ENCODE measurements around the gene YAP1. TPM values are rescaled to one million over a fixed set of nuclear protein-coding genes. Genes with fewer than 3 reads are reported as not detected.

Gene YAP1
- polyA plus RNA-seq, 1 donor from 2014 or later, result 0.46 TPM

DNA sequence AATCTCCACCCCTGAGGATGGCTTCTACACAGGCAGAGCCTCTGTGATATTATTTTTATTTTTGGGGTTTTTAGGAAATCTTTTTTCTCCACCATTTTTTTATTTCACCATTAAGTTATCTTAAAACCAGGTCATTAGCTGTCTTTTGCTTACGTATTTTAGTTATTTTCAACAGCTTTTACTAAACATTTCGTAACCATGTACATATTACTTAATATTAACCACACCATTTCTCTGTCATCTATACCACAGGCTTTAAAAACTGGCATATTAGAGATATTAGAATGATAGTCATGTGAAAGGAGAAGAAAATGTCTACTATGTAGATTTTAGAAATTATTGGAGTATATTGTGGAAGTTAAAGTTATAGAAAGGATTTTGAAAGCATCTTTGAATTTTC, 37.4 kb downstream of the YAP1 start:
- Histone ChIP-seq H2AFZ (ENCODE audit: low read depth, low read length) (no peak overlapping the region), H3K9me2 (ENCODE audit: insufficient read depth, low read length) (no peaks in the 10 kb centered on the region), H3K27ac (ENCODE audit: low read length) (no peak overlapping the region), H3K79me2 (replicated peaks; ENCODE audit: insufficient read depth, low read length) (peaks cover 10% of the 10 kb centered on the region), H3K36me3 (ENCODE audit: insufficient read depth, low read length) (no peaks in the 10 kb centered on the region), H3K9ac (ENCODE audit: low read length) (no peak overlapping the region), H3K4me2 (ENCODE audit: low read length) (no peak overlapping the region), H4K20me1 (ENCODE audit: insufficient read depth) (no peaks in the 10 kb centered on the region), H3K9me3 (ENCODE audit: low read length) (no peaks in the 10 kb centered on the region), H3F3A (ENCODE audit: insufficient read depth, low read length, poor library complexity, severe bottlenecking) (no peaks in the 10 kb centered on the region), H3K27me3 (ENCODE audit: insufficient read depth, low read depth, low read length) (no peaks in the 10 kb centered on the region), H3K4me3 (ENCODE audit: low read length) (no peak overlapping the region)
- TF ChIP-seq, protein P1, sequence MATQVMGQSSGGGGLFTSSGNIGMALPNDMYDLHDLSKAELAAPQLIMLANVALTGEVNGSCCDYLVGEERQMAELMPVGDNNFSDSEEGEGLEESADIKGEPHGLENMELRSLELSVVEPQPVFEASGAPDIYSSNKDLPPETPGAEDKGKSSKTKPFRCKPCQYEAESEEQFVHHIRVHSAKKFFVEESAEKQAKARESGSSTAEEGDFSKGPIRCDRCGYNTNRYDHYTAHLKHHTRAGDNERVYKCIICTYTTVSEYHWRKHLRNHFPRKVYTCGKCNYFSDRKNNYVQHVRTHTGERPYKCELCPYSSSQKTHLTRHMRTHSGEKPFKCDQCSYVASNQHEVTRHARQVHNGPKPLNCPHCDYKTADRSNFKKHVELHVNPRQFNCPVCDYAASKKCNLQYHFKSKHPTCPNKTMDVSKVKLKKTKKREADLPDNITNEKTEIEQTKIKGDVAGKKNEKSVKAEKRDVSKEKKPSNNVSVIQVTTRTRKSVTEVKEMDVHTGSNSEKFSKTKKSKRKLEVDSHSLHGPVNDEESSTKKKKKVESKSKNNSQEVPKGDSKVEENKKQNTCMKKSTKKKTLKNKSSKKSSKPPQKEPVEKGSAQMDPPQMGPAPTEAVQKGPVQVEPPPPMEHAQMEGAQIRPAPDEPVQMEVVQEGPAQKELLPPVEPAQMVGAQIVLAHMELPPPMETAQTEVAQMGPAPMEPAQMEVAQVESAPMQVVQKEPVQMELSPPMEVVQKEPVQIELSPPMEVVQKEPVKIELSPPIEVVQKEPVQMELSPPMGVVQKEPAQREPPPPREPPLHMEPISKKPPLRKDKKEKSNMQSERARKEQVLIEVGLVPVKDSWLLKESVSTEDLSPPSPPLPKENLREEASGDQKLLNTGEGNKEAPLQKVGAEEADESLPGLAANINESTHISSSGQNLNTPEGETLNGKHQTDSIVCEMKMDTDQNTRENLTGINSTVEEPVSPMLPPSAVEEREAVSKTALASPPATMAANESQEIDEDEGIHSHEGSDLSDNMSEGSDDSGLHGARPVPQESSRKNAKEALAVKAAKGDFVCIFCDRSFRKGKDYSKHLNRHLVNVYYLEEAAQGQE (IDR thresholded peaks at IDR 0.05; ENCODE audit: borderline replicate concordance), result no peak
- no peak for TF ChIP-seq MXI1 (conservative IDR thresholded peaks at IDR 0.05; ENCODE audit: poor library complexity, severe bottlenecking)

DNA sequence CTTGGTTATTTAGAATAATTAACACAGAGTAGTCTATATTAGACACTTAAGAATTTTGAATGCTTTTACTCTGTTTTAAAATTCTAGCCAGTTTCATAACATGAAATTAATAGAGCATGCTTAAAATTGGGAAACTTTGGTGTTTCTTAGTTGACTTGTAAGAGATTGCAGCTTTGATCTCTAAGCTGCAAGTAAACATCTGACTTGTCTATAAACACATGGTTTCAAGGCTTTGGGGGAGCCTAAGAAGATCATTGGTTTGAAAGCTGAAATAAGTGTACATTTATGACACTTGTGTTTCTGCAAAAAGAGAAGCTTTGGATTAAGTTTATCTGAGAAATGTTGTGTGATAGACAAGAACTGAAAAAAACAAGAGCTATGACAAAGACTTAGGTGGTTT, 37.8 kb downstream of the YAP1 start:
- Histone ChIP-seq H3K9ac (ENCODE audit: low read length) (no peak overlapping the region), H3K27ac (ENCODE audit: low read length) (no peak overlapping the region), H3F3A (ENCODE audit: insufficient read depth, low read length, poor library complexity, severe bottlenecking) (no peaks in the 10 kb centered on the region), H3K36me3 (ENCODE audit: insufficient read depth, low read length) (no peaks in the 10 kb centered on the region), H3K4me2 (ENCODE audit: low read length) (no peak overlapping the region), H3K9me3 (ENCODE audit: low read length) (no peaks in the 10 kb centered on the region), H3K79me2 (replicated peaks; ENCODE audit: insufficient read depth, low read length) (peaks cover 10% of the 10 kb centered on the region), H3K4me3 (ENCODE audit: low read length) (no peak overlapping the region), H3K9me2 (ENCODE audit: insufficient read depth, low read length) (no peaks in the 10 kb centered on the region), H2AFZ (ENCODE audit: low read depth, low read length) (no peak overlapping the region), H4K20me1 (ENCODE audit: insufficient read depth) (no peaks in the 10 kb centered on the region), H3K27me3 (ENCODE audit: insufficient read depth, low read depth, low read length) (no peaks in the 10 kb centered on the region)
- no peak for TF ChIP-seq EP300 (conservative IDR thresholded peaks at IDR 0.05; ENCODE audit: poor library complexity, severe bottlenecking)
- no peak for TF ChIP-seq SMC3 (conservative IDR thresholded peaks at IDR 0.05; ENCODE audit: poor library complexity)
- TF ChIP-seq, protein P1 (IDR thresholded peaks at IDR 0.05; ENCODE audit: borderline replicate concordance), result no peak
- no peak for TF ChIP-seq POLR2AphosphoS5 (IDR thresholded peaks at IDR 0.05)
- TF ChIP-seq MXI1 (conservative IDR thresholded peaks at IDR 0.05; ENCODE audit: poor library complexity, severe bottlenecking), result no peak
- no peak for TF ChIP-seq CTCF (IDR thresholded peaks at IDR 0.05; ENCODE audit: poor library complexity, severe bottlenecking)
- no peak for TF ChIP-seq EZH2 (IDR thresholded peaks at IDR 0.05; ENCODE audit: borderline replicate concordance, insufficient read depth, low read length, poor library complexity, severe bottlenecking)
- TF ChIP-seq RAD21 (conservative IDR thresholded peaks at IDR 0.05), result no peak
- no peak for TF ChIP-seq TAF1 (IDR thresholded peaks at IDR 0.05; ENCODE audit: low read depth)
